NCI-H146 (cell line): ENCODE data around the gene OSBPL10.
A peak's percentile ranks its signal among the peaks of the same experiment; 100 is the strongest.

Experiments
- DNase-seq: peaks from one replicate; lab custom pipeline; 2025; lab: John Stamatoyannopoulos, UW

OSBPL10 gene

DNA sequence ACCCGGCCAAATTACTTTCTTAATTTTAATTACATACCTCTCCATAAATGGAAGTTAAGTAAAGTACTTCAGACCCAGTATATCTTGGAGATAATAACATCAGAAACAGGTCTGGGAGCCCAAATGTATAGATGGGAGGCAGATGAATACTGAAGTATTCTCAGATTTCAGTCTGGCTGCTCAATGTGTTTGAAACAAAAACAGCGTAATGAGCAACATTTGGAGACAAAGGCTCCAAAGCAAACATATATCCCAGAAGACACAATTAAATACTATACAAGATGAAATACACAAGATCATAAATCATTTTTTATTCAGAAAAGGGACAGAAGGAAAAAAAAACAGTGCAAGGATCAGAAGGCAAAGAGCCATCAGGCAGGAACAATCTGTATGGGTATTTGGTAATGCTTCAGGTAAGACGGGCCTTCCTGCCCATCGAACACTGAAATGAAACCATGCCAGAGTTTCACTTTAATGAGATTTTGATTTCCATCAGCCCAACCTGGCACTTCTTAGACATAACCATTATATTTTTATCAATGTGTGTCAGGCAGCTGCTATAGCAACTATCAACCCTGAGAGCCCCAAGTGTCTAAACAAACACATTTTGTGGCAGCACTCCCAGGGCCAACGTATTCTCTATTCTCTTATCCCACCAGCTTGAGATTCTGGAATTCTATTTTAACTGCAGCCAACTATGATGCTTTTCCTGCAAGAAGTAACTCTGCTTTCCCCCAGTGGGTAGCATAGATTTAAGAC, 237.6 kb downstream of the OSBPL10 start:
- no peak for DNase-seq

DNA sequence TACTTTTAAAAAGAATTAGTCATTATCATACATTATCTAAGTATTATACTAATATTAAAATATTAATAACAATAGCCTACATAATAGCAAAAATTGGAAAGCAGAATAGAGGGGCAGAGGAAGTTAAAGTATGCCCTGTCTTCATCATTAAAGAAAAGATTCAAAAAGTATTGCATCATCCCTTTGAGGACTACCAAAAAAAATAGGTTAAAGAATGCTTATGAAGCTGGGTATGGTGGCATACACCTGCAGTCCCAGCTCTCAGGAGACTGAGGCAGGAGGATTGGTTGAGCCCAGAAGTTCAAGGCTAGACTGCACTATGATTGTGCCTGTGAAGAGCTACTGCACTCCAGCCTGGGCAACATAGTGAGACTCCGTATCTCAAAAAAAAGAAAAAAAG, 240.7 kb downstream of the OSBPL10 start:
- DNase-seq = no peak

DNA sequence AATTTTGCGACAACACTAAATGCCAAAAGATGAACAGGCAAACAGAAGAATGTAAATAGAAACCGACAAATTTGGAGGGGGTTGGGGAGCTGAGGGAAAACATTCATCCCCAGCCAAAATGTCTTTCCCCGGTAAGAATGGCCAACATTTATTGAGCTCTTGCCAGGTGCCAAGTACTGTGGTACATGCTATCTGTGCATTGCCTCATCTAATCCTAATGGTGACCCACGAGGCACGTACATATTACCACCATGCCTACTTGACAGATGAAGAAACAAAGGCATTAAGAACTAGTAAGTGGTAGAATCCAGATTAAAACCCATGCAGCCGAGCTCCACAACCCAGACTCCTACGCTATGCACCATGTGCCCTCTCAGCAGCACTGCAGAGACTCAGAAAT, 242.7 kb downstream of the OSBPL10 start:
- DNase-seq = no peak

DNA sequence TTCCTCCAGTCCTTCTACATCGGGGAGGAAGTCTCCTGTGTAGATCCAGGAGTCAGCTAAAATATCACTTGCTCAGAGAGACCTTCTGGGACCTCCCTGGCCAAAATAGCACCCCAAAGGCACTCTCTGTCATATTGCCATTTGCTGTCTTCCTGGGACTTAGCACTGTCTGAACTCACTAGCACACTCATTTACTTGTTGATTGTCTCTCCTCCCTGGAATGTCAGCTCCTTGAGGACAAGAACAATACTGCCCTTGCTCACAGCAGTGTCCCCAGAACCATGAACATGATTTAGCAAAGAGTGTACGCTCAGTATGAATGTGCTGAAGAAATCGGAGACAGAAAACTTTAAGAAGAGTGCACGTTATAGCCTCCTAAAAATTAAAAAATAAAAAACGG, 245.4 kb downstream of the OSBPL10 start:
- no peak for DNase-seq

DNA sequence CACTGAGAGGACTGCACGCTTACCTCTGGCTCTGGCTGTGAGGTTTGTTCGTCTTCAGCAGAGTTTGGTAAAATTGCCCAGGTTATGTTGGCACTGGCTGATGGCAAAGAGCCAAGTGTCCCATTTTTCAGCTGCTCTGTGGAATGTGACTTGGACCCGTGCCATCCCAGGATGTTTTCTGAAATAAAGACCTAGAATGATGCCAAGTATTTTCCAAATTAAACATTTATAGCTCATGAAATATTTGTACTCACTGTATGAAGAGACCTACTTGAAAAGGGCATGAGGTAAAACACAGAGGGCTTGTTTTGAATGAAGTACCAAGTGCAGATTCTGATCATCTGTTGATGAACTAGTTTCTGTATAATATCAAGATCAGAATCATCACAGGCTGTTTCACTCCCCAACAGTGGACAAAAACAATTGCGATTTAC, 247.8 kb downstream of the OSBPL10 start:
- no peak for DNase-seq

DNA sequence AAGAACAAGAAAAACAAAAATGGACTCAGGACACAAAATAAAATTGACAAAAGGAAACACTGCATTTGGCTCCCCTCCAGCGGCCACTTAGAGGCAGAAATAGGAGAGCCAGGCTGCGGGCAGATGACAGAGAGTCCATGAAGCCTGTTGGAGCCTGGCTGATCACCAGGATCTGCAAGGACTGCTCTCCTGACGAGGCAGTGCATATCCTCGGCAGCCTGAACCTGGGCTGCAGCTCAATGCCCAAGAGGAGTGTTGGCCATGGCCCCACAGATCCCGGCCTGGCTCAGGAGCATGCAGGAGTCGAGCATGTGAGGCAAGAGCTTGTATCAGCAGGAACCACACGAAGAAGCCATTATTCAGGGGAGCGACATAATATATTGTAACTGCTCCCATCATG, 248.5 kb downstream of the OSBPL10 start:
- no peak for DNase-seq

DNA sequence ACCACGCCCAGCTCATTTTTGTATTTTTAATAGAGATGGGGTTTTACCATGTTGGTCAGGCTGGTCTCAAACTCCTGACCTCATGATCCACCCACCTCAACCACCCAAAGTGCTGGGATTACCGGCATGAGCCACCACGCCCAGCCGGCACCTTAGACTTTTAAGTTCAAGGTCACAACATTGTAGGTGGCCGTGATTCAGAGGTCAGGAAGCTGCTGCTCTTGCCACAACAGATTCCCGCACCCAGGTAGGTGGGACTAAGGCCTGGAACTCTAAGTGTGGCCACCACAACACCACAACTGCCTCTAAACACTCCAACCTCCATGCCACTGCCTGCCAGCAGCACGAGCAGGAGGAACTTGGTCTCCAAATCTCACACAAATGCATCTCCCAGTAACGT, 251.5 kb downstream of the OSBPL10 start:
- no peak for DNase-seq

DNA sequence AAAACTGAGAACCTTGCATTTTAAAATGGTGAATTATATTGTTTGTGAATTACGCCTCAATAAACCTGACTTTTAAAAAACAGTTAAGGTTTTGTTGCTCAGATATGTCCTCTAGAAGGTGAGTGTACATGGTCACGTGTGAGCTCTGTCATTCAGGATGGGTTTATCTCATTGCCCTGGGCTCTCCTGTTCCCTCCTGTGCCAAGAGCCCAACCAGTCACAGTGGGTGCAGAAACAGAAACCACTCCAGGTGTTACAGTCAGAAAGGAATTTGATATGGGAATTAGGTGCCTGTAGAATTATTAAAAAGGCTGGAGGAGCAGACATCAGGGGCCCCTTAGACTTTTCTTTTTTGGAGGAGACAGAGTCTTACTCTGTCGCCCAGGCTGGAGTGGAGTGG, 252.0 kb downstream of the OSBPL10 start:
- DNase-seq = no peak

DNA sequence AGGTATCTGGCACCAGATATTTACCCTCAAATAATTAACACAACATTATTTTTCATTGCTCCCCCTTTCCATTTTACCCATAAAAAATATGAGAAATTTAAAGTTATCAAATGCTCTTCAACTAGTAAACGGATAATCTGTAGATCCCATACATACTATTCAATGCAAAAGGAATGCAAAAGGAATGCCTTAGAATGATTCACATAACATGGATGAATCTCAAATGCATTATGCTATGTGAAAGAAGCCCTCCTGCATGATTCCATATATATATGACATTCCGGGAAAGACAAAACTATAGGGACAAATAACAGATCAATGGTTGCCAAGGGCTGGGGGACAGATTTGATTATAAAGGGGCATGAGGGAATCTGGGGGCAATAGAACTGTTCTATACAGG, 252.7 kb downstream of the OSBPL10 start:
- DNase-seq = no peak

DNA sequence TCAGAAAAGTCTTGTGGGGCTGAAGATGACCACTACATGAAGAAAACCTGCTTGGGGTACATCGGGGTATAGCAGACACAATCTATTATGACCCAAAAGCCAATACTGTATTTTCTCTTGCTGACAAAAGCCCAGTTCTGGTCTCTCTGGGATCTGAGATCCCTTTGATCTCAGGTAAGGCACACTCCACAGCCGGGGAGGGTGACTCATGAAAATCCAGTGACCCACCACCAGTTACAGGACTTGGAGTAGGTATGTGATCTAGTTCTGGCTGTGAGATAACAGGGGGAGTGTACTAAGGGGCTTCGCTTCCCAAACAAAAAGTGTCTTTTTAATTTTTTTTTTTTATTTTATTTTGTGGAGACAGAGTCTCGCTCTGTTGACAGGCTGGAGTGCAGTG, 255.1 kb downstream of the OSBPL10 start:
- no peak for DNase-seq

DNA sequence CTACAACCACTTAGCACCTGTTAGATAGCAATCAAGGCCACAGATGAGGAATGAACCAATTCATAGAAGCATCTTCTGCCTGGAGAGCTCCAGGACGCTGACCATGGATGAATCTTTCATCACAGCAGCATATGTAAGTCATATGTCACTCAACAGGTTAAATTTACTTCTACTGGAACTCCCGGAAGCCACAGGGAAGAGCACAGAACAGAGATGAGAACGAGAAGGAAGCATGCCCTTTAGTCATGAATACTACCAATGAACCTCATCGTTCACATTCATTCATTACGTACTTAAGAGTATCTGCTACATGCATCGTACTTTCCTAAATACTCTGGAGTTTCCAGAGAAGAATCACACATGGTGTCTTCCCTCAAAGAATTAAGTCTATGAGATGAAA, 255.5 kb downstream of the OSBPL10 start:
- no peak for DNase-seq

DNA sequence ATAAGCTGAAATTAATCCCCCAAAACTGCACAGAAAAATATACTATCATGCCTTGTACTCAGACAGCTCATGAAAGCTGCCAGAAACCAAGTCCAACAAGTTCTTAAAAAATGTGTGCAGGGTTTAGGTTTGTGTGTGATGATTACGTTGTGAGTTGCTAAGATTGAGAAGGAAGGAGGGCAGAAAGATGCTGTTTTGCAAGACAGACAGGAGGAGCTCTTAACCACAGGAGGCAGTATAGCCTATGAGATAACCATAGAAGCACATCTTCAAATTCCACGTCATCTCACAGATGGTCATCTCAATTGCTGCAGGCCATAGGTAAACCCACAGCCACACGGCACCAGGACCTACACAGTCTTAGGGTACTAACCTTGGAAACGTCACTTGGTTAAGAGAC, 256.4 kb downstream of the OSBPL10 start:
- DNase-seq = no peak

DNA sequence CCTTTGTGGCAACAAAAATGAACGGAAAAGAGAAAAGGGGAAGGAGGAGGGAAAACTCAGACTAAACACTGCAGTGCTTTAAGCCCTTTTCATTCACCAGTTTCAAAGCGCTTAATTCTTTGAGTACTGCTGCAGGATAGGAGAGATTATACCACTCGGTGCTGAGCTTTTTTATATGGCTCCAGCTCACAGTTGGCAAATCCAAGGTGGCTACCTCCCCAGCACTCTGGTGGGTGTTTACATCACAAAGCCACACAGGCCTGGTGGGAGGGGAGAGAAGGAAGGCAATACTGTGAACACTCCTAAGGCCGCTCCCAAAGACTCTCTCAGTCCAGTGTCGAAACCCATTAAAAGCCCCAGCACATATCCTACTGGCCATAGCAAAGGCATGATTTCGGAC, 256.9 kb downstream of the OSBPL10 start:
- no peak for DNase-seq

DNA sequence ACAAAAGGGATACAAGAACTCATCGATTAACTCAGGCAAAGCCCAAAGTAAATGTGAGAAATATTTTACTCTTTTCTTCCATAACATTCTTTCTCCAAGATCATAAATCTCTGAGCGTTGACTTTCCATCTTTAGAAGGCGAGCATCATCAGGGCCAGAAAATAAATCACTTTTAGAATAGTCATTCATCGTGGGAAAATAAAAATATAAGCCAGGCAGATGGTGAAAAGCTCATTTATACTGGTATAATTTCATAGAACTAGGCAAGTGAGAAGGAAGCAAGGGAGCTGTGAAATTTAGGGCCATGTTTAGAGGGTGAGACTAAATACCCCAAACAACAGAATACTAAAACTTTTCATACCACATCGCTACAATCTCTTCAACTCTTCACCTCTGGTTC, 257.4 kb downstream of the OSBPL10 start:
- no peak for DNase-seq

DNA sequence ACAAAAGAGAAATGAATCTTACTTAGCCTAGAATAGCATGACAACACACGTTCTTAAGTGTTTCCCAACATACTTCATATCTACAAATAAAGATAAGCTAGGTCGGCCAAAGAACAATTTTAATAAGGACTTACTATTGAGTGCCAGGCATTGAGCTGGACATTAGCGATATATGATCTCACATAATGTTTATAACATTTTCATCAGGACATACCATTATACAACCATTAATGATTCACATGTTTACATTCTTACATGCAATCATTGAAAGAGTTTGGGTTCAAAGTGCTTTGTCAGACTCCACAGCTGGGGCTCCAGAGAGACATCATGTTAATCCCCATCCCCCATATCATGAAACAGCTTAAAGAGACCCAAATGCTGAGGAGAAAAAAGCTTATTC, 259.4 kb downstream of the OSBPL10 start:
- DNase-seq = no peak

DNA sequence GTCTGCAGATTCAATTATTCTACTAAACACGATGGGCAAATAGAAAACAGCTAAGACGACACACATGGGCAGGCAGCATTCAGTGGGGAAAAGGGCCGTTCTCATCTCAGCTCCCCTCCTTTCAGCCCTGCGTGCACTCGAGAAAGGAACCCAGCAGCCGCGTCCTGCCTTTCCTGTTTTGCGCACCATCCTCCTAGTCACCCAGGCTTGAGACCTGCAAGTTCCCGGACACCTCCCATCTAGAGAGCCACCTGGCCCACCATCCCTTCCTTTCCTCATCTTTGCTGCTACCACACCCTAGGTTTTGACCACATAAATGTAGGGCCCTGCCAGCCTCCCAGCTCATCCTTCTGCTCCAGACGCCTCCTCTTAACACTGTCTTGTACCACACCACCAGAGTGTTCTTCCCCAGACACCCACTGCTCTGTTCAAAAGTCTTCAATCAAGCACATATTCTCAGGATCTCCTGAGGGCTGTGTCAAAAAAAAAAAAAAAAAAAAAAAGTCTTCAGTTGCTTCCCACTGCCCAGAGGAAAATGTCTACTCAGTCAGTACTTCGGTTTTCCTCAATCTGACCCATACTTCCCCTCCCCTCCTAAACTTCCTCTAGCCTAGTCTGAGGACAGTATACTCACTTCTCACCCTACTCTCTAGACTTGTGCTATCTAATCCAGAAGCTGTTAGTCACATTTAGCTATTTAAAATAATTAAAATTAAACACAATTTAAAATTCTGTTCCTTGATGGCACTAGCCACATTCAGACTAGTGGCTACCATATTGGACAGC, 266.4 kb downstream of the OSBPL10 start:
- DNase-seq = no peak

DNA sequence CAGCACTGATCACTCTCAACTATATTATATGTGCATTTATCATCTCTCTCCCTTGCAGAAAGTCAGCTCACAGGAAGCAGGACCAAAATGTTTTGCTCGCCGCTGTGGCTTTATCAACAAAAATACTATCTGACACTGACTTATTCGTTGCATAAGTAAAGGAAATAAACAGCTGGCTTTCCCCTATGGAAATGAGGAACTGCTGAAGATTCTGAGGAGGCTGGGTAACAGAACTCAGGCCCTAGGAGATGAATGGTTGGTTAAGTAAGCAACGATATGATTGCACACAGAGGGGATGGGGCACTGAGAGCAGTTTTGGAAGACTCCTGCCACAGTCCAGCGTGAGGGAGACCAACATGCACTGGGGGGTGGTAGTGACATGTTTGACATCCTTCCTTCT, 267.2 kb downstream of the OSBPL10 start:
- DNase-seq = no peak

DNA sequence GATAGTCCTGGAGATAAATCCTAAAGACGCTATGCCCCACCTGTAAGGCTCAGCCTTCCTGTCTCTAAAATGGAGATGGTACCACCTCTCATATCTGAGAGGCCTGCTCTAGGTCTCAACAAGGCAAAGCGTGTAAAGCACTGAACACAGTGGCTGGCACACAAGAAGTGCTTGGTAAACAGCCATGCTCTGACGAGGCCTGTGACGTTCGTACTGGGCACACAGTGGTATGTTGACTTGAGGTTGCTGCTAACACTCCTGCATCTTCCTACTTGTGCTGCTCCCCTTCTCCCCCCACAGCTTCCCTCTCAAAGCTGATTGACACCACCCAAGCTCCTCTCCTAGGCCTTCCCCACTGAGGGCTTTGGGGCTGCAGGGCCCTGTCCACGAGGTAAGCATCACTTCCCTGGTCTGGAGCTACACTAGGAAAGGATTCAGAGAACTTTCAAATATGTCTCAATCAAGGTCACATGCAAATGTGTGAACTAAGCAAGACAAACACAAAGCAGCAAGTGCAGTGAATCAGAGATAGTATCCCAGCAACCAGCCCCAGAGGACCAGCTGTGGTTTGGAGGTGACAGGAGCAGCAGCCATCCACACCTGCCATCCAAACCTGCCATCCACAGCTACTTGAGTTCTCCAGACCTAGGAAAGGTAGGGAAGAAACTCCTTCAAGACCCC, 270.8 kb downstream of the OSBPL10 start:
- peak; percentile 55 for DNase-seq

DNA sequence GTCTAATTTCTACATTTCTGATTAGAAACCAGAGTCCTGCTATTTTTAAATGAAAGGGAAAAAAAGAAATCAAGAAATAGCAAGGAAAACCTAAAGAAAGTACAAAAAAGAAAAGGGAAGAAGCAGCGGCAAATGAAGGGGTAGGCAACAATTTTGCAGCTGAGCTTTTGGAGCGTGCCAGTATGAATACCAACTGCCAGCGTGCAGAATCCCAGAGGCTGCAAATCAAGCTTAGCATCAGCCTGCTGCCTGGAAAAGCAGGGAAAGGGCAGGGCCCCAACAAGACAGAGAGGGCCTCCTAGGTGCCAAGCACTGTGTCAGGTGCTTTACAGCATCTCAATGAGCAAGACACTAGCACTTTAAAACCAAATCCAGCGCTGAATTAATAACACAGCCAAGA, 271.5 kb downstream of the OSBPL10 start:
- DNase-seq = no peak

DNA sequence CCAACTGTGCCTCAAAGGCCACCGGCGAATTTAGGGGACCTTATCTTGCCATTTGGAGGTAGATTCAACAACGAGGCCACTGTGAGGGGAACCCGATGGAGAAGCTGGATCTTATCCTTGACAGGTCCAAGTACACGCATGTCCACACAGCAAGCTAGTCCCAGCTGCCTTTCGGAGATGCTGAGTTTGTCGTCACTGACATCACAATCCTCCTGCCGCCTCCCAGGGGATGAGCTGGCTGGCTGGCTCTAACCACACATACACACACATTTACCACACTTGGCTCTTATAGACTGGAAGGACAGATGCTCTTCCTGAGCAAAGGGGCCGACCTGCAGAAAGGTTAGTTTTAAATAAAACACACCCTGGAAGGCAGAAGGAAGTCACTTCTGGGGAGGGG, 272.1 kb downstream of the OSBPL10 start:
- no peak for DNase-seq

DNA sequence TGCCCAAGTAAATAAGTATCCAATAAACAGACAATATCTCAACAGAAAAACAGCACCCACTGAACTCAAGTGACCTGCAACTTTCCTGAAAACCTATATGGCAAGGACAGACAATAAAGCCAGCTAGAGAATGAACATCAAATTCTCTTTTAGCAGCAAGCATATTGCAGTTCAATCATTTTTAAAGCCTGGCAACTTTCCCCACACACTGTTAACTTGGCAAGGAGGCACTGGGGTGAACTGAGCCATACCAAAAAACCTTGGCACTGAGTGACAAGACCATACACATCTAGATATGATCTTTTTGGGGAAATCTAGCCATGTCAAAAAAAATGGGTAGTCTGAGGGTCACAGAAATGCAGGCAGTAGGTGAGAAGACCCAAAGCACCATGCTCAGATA, 273.8 kb downstream of the OSBPL10 start:
- no peak for DNase-seq

DNA sequence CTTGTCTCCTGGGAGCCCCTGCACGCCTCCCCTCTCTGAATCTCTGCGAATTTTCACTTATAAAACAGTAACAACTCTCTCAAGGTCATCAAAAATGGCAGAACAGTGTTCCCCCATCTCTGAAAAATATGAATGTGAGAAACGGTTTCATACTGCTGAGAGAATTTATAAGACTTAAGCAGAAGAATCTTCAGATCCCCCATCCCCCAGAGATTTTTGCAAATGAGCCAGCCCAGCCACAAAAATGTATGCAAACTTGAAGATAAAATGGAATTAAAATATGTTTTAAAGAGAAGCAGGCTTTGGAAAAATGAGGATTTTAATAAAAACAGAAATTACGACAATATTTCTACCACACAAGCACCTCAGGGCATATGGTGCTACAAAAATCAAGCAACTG, 275.3 kb downstream of the OSBPL10 start:
- DNase-seq = no peak

DNA sequence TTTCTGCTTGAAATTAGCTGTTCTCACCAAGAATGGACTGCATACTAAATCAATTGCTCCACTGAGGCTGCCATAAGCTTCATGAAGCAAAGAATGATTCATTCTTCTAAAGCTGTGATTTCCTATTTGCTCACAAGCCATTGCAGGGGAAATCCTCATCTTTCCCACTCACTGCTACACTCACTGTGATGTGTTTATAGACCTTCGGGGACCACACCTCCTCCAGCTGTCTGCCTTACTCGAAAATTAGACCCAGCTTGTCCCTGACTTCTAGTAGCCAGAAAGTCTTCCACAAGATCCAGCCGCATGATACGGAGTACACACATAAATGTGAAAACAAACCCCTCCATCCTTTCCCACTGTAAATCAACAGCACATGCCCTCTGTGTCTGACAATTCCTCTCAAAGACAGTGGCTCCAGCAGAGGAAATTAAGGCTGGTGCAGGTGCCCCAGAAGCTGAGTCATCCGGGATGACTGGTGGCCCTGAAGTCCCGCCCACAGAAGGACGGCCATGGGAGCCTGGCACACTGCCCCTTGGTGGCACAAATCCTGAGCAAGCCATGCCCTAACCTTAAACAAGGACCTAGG, 276.4 kb downstream of the OSBPL10 start:
- DNase-seq = peak; percentile 3
